ENCODE measurements around the gene EGR4.

- peak; percentile 75 to 87 for TF ChIP-seq CTCF (conservative IDR thresholded peaks at IDR 0.05; ENCODE audit: low read depth in 2 of 2)
- TF ChIP-seq POLR2AphosphoS5 (IDR thresholded peaks at IDR 0.05; ENCODE audit: low read depth) = no peak
- TF ChIP-seq JUNB (IDR thresholded peaks at IDR 0.05; ENCODE audit: unreplicated experiment) = no peak
- TF ChIP-seq EZH2 (IDR thresholded peaks at IDR 0.05; ENCODE audit: low read depth, unreplicated experiment) = no peak
- no peak for TF ChIP-seq STAT1 (IDR thresholded peaks at IDR 0.05; ENCODE audit: unreplicated experiment)
- no peak for TF ChIP-seq NANOG (IDR thresholded peaks at IDR 0.05; ENCODE audit: borderline replicate concordance)
- no peak for TF ChIP-seq EZH2phosphoT487 (IDR thresholded peaks at IDR 0.05; ENCODE audit: unreplicated experiment)
Observed at GRCh38 chr2:73290049-73290839, 3.1 kb downstream of the EGR4 start.

All from GM23338 (cell line).